Tracheal epithelial cell (primary cell): ENCODE measurements around the gene NIPSNAP3A. TPM values are rescaled to one million over a fixed set of nuclear protein-coding genes. Genes with fewer than 3 reads are reported as not detected.

Experiments used
- total RNA-seq: library from RNA; depleted of rRNA; stranded (reverse); fragments of >200 nt; gene quantifications from 2 replicates; pipeline ENCODE4 v1.2.1, GENCODE V29; 2014

The NIPSNAP3A gene
- 23.0 and 32.0 TPM in 2 replicates for total RNA-seq

DNA sequence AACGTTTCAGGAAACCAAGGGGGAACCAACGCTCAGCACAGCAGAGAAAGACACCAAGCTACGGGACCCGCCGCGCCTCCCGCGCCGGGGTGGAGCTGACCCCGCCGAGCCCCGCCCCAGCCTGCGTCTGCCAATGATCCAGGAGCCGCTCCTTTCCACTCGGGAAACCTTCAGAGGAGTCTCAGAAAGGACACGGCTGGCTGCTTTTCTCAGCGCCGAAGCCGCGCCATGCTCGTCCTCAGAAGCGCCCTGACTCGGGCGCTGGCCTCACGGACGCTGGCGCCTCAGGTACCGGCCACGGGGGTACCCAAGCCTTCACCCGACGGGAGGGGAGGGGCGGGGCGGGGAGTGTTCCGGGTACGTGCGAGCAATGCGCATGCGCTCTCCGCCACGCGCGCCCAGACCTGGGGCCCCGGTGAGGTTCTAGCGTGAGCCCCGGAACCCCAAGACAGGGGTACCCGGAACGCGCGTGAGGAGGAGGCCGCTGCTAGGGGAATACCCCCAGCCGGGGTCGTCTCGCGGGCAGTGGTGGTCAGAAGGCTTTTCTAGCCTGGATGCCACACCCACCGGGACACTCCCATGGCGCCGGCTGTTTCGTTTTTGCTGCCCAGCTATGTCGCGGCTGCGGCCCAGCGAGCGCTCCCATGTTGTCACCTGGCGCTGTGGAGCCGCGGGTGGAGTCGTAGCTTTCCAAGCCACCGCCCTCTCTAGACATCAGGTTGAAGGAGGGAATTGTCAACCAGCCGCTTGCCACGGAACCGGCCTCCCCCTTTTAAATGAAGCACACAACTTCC, at the start of gene NIPSNAP3A:
Gene NIPSNAP3A, plus strand, starts transcription at position 119 of the 794 bp plus-strand sequence. Its CDS starts 110 bp downstream, at position 229.

Other genes starting within 250 kb of the NIPSNAP3A start
- gene OR13F1, start 243.4 kb upstream of the NIPSNAP3A start, total RNA-seq: not detected in 2 replicates
- gene OR13C4, start 220.5 kb upstream of the NIPSNAP3A start, total RNA-seq: not detected in 2 replicates
- 0.43 TPM in 1 of 2 replicates, not detected in the other for gene OR13C3, start 210.8 kb upstream of the NIPSNAP3A start, total RNA-seq
- gene OR13C8, start 178.5 kb upstream of the NIPSNAP3A start, total RNA-seq: not detected in 2 replicates
- gene OR13C5, start 148.3 kb upstream of the NIPSNAP3A start, total RNA-seq: not detected in 2 replicates
- gene OR13C2, start 142.1 kb upstream of the NIPSNAP3A start, total RNA-seq: not detected in 2 replicates
- gene OR13C9, start 129.5 kb upstream of the NIPSNAP3A start, total RNA-seq: not detected in 2 replicates
- not detected in 2 replicates for gene OR13D1, start 53.2 kb upstream of the NIPSNAP3A start, total RNA-seq
- gene NIPSNAP3B, start 16.4 kb downstream of the NIPSNAP3A start, total RNA-seq: 0.48 and 0.64 TPM in 2 replicates
- 18.5 and 63.1 TPM in 2 replicates for gene ABCA1, start 180.5 kb downstream of the NIPSNAP3A start, total RNA-seq